ENCODE data around the gene TRAK2. TPM values are rescaled to one million over a fixed set of nuclear protein-coding genes. Genes with fewer than 3 reads are reported as not detected.

The TRAK2 gene
- total and polyA plus RNA-seq, 2 of the 8 experiments (the other 6 are each of a cell fraction or from before 2014, with no cell fraction given): 4.5 to 15.7 TPM

GRCh38 chr2:201441409-201441808 lies 9.8 kb downstream of the TRAK2 start:
- no peak overlapping the region for H4K5ac ChIP-seq (ENCODE audit: insufficient read length, low read depth, low read length)
- no peak overlapping the region for H3K27ac ChIP-seq (ENCODE audit: low read depth, low read length)
- DNase-seq (ENCODE audit: low read depth in 1 of 2, low spot score in 2 of 2) (no peak), FAIRE-seq (no peak)
- no peaks in the 10 kb centered on the region for H3K23me2 ChIP-seq (ENCODE audit: low read depth, low read length)
- no peaks in the 10 kb centered on the region for H3K9me3 ChIP-seq (ENCODE audit: insufficient read depth in 2 of 2, low read depth in 1 of 2, low read length in 1 of 2)
- no peak for TF ChIP-seq JUND (IDR thresholded peaks at IDR 0.05; ENCODE audit: low read length)
- TF ChIP-seq SIRT6 (IDR thresholded peaks at IDR 0.05; ENCODE audit: low read length): no peak
- no peak for TF ChIP-seq EP300 (IDR thresholded peaks at IDR 0.05; ENCODE audit: borderline replicate concordance in 1 of 2, low read depth in 2 of 2, low read length in 2 of 2)
- no peak for TF ChIP-seq RFX5 (IDR thresholded peaks at IDR 0.05; ENCODE audit: borderline replicate concordance, low read depth, low read length)
- no peak overlapping the region for H2AFZ ChIP-seq (ENCODE audit: low read length)
- no peak overlapping the region for H4K8ac ChIP-seq (ENCODE audit: extremely low read depth, insufficient read depth, low read length)
- H3K27me3 ChIP-seq (replicated peaks in 1 of 4; ENCODE audit: control insufficient read depth in 3 of 4, extremely low read depth in 1 of 4, insufficient read depth in 3 of 4, low read length in 3 of 4): no peaks in the 10 kb centered on the region
- H3K18ac ChIP-seq (ENCODE audit: extremely low read depth, low read length): no peak overlapping the region
- H4K91ac ChIP-seq (replicated peaks; ENCODE audit: insufficient read length, low read length): no peak overlapping the region
- no peak overlapping the region for H2BK15ac ChIP-seq (ENCODE audit: low read length)
- POLR2A ChIA-PET (ENCODE audit: partially characterized antibody): no interaction called here
- no peak overlapping the region for H2BK12ac ChIP-seq (ENCODE audit: low read depth, low read length)
- H2BK20ac ChIP-seq (ENCODE audit: low read length): no peak overlapping the region
- WGBS, 2 experiments (ENCODE audit: extremely low coverage in 1 of 2, insufficient coverage in 1 of 2, insufficient read length in 1 of 2, insufficient replicate concordance in 2 of 2, low coverage in 1 of 2, low lambda C conversion rate in 2 of 2, missing lambda C conversion rate in 1 of 2): no CpG with 5 or more reads among the region's 7 CpGs
- no peak overlapping the region for H3K56ac ChIP-seq (replicated peaks; ENCODE audit: insufficient read length, low read depth, low read length)
- no peak overlapping the region for H3K4me3 ChIP-seq (ENCODE audit: extremely low read depth in 1 of 4, insufficient read depth in 2 of 4, low read depth in 3 of 4, low read length in 4 of 4)
- no peak overlapping the region for H3K9ac ChIP-seq (replicated peaks in 1 of 4; ENCODE audit: extremely low read depth in 1 of 4, low read depth in 3 of 4, low read length in 3 of 4)
- H3K36me3 ChIP-seq (ENCODE audit: control insufficient read depth in 2 of 4, insufficient read depth in 4 of 4, low read length in 3 of 4): no peaks in the 10 kb centered on the region
- H4K20me1 ChIP-seq (replicated peaks in 1 of 2; ENCODE audit: control insufficient read depth in 1 of 2, insufficient read depth in 2 of 2, low read length in 2 of 2): no peaks in the 10 kb centered on the region
- no peaks in the 10 kb centered on the region for H3K4me1 ChIP-seq (replicated peaks in 1 of 4; ENCODE audit: control insufficient read depth in 3 of 4, insufficient read depth in 4 of 4, low read length in 3 of 4)
- no peak overlapping the region for H2AK5ac ChIP-seq (ENCODE audit: low read depth, low read length)
- no peak overlapping the region for H3K14ac ChIP-seq (ENCODE audit: insufficient read length)
- H2BK5ac ChIP-seq (ENCODE audit: low read depth, low read length): no peak overlapping the region
- peaks cover 0 to 4% of the 10 kb centered on the region in 2 experiments; a peak in 1 of 4 replicates for H3K79me2 ChIP-seq (ENCODE audit: control insufficient read depth in 1 of 2, insufficient read depth in 2 of 2, low read length in 2 of 2)
- H3K23ac ChIP-seq (ENCODE audit: insufficient read length): no peak overlapping the region
- no peak overlapping the region for H2BK120ac ChIP-seq (replicated peaks; ENCODE audit: low read depth, low read length)
- CTCF ChIA-PET (ENCODE audit: partially characterized antibody): interaction anchor here (0.6 kb wide), 1 partner anchor 121 kb away, joined by 3 read pairs; no protein-coding TSS in a partner anchor
- no peak overlapping the region for H3K4me2 ChIP-seq (ENCODE audit: insufficient read depth in 1 of 2, low read depth in 2 of 2, low read length in 2 of 2)
- no peaks in the 10 kb centered on the region for H3K79me1 ChIP-seq (ENCODE audit: low read depth, low read length)
- H3K4ac ChIP-seq (replicated peaks; ENCODE audit: insufficient read length, low read depth, low read length): no peak overlapping the region

Measured in H1 (cell line).